DND-41 (cell line): ENCODE data around the gene TNFRSF8.

Source experiments
- EZH2 ChIP-seq: IDR thresholded peaks from 3 replicates; pipeline ENCODE4 v1.6.1; 2012; ENCODE audit warnings: borderline replicate concordance, low read depth, mild to moderate bottlenecking, moderate library complexity, low read length, inconsistent platforms; ENCODE audit not compliant: severe bottlenecking
- TF ChIP-seq, protein P1 (sequence below): IDR thresholded peaks from 2 replicates; pipeline ENCODE4 v1.5.1; 2012; ENCODE audit warnings: borderline replicate concordance, low read length, moderate library complexity, mild to moderate bottlenecking; ENCODE audit not compliant: poor library complexity, severe bottlenecking; ENCODE audit errors: extremely low read depth

DNA sequence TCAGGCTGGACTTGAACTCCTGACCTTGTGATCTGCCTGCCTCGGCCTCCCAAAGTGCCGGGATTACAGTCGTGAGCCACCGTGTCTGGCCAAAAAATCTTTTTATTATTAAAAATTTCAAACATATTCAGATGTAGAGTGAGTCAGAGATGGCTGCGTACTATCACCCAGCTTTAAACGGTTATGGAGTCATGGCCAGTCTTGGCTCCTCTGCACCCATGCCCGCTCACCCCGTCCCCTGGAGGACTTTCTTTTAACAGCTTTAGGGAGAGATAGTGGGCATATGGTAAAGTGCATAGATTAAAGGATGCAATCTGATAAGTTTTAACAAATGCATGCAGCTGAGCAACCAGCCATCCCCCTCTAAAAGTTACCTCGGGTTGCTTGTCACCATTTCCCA lies 51.8 kb downstream of the TNFRSF8 start:
- TF ChIP-seq, protein P1, sequence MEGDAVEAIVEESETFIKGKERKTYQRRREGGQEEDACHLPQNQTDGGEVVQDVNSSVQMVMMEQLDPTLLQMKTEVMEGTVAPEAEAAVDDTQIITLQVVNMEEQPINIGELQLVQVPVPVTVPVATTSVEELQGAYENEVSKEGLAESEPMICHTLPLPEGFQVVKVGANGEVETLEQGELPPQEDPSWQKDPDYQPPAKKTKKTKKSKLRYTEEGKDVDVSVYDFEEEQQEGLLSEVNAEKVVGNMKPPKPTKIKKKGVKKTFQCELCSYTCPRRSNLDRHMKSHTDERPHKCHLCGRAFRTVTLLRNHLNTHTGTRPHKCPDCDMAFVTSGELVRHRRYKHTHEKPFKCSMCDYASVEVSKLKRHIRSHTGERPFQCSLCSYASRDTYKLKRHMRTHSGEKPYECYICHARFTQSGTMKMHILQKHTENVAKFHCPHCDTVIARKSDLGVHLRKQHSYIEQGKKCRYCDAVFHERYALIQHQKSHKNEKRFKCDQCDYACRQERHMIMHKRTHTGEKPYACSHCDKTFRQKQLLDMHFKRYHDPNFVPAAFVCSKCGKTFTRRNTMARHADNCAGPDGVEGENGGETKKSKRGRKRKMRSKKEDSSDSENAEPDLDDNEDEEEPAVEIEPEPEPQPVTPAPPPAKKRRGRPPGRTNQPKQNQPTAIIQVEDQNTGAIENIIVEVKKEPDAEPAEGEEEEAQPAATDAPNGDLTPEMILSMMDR, result no peak
- TF ChIP-seq EZH2, result no peak
